ENCODE results near the gene INKA1.
"Not testable (repeated sequence)": the region's sequence is repeated elsewhere in the genome, so short reads cannot be mapped to it uniquely, and the experiment has no call there.

INKA1 gene

DNA sequence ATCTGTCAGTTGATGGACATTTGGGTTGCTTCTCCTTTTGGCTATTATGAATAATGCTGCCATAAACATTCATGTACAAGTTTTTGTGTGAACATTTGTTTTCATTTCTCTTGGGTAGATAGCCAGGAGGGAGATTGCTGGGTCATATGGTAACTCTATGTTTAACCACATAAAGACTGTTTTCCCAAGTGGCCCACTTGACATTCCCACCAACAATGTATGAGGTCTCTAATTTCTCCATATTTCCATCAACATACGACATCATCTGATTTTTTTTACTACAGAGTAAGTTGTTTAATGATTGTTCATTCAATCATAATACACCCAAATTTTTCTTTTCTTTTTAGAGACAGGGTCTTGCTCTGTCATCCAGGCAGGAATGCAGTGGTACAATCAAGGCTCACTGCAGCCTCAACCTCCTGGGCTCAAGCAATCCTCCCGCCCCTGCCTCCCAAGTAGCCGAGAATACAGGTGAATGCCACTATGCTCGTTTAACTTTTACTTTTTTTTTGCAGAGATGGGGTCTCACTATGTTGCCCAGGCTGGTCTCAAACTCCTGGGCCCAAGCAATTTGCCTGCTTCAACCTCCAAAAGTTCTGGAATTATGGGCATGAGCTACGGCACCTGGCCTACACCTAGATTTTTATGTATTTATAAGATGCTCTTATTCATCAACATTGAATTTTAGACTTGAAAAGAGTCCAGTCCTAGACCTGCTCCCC is 23.5 kb upstream of the INKA1 start:
- Mint-ChIP-seq H3K27ac (no peak overlapping the region), H3K9me3 (no peaks in the 10 kb centered on the region), H3K4me1 (peaks cover 13% of the 10 kb centered on the region), H3K27me3 (ENCODE audit: low read depth) (no peaks in the 10 kb centered on the region), H3K36me3 (ENCODE audit: low read depth) (peaks cover 33% of the 10 kb centered on the region), H3K4me3 (no peak overlapping the region)
- TF ChIP-seq, protein P1, sequence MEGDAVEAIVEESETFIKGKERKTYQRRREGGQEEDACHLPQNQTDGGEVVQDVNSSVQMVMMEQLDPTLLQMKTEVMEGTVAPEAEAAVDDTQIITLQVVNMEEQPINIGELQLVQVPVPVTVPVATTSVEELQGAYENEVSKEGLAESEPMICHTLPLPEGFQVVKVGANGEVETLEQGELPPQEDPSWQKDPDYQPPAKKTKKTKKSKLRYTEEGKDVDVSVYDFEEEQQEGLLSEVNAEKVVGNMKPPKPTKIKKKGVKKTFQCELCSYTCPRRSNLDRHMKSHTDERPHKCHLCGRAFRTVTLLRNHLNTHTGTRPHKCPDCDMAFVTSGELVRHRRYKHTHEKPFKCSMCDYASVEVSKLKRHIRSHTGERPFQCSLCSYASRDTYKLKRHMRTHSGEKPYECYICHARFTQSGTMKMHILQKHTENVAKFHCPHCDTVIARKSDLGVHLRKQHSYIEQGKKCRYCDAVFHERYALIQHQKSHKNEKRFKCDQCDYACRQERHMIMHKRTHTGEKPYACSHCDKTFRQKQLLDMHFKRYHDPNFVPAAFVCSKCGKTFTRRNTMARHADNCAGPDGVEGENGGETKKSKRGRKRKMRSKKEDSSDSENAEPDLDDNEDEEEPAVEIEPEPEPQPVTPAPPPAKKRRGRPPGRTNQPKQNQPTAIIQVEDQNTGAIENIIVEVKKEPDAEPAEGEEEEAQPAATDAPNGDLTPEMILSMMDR (IDR thresholded peaks at IDR 0.05; ENCODE audit: unreplicated experiment in 3 of 3), result no peak

DNA sequence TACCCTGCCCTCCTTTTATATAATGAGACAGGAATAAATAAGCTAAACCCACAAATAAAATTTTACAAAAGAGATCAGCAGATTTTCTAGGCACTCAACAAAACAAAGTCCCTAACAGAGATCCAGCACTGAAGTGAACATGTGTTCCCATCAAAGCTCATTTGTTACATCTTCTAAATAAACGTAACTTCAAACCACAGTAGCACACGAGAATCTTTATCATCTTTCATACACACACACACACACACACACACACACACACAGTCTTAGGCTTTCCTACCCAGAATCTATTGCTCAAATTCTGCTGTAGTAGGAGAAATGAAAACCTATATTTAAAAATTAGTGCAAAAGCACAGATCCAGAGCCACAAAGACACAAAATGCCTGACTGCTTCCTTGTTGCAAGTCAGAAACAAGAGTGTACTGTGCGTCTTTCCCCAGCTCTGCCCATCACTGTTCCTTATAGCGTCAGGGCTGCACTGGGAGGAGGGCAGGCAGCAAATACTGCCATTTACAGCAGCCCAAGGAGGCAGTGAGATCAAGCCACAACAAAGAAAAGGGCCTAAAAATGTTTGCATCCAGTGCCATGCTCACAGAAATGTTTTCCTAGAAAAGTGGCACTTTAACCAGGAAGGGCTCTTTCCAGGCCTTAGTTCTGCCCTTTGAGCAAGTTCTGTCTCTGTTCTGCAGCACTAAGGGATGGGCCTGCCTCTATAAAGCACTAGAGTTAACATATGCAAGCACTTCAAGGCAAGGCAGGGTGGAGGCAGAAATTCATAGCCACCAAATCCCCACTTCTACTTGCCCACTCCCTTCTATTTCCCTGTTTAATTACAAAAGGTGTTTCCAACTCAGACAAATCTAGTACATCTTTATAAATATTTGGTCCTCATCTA is 22.7 kb upstream of the INKA1 start:
- Mint-ChIP-seq H3K4me3 (no peak overlapping the region), H3K27ac (peak overlapping the region in 2 of 3 experiments; percentile 33 to 51), H3K36me3 (ENCODE audit: low read depth) (peaks cover 32% of the 10 kb centered on the region), H3K9me3 (no peaks in the 10 kb centered on the region), H3K4me1 (peaks cover 19% of the 10 kb centered on the region), H3K27me3 (ENCODE audit: low read depth) (no peaks in the 10 kb centered on the region)
- TF ChIP-seq, protein P1 (IDR thresholded peaks at IDR 0.05; ENCODE audit: unreplicated experiment in 3 of 3), result no peak

DNA sequence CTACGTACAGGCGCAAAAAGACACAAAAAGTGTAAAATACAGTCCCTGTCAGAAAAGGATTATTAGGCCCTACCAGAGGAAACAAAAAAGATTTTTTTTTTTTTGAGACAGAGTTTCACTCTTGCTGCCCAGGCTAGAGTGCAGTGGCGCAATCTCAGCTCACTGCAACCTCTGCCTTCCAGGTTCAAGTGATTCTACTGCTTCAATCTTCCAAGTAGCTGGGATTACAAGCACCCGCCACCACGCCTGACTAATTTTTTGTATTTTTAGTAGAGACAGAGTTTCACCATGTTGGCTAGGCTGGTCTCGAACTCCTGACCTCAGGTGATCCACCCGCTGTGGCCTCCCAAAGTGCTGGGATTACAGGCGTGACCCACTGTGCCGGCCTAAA is 22.1 kb upstream of the INKA1 start:
- H3K27ac Mint-ChIP-seq, result peak overlapping the region in 2 of 3 experiments; percentile 46 to 51

DNA sequence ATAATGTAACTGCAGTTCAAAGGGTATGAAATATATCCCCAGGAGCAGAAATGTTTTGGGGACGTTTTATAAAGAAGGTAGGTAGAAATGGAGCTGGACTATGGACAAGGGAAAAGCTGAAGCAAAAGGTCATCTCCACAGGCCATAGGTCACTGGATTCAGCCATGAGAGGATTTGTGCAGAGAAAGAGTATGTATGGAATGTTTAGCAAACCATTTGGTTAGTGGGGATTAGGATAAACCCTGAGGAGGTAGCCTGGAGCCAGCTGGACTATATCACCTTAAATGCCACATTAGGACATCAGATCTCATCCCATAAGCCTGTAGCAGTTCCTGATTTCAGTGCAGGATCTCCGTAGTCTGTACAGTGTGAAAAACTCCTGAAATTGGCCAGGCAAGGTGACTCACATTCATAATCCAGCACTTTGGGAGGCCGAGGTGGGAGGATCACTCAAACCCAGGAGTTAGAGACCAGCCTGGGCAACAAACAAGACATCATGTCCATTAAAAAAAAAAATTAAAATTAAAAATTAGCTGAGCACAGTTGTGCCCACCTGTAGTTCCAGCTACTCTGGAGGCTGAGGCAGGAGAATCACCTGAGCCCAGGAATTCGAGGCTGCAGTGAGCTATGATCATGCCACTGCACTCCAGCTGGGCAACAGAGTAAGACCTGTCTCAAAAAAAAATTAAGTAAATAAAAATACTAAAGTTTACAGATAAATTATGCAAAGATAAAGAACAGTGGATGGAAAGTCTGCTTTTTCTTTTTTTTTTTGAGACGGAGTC is 21.5 kb upstream of the INKA1 start:
- TF ChIP-seq, protein P1 (IDR thresholded peaks at IDR 0.05; ENCODE audit: unreplicated experiment in 3 of 3), result no peak

More for the DNA sequence above, 22.1 kb upstream of the INKA1 start:
- peaks cover 36% of the 10 kb centered on the region for H3K36me3 Mint-ChIP-seq (ENCODE audit: low read depth)
- H3K4me1 Mint-ChIP-seq, result peaks cover 24% of the 10 kb centered on the region
- H3K4me3 Mint-ChIP-seq, result peak overlapping the region in 1 of 3 experiments; percentile 71
- H3K27me3 Mint-ChIP-seq (ENCODE audit: low read depth); H3K9me3 Mint-ChIP-seq: not testable (repeated sequence)

DNA sequence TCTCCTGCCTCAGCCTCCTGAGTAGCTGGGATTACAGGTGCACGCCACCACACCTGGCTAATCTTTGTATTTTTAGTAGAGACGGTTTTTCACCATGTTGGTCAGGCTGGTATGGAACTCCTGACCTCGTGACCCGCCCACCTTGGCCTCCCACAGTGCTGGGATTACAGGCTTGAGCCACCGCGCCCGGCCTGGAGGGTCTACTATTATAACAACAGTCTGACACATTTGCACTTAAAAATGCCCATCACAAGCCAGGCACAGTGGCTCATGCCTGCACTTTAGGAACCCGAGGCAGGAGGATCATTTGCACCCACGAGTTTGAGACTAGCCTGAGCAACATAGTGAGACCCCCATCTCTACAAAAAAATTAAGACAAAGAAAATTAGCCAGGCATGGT is 20.8 kb upstream of the INKA1 start:
- H3K27me3 Mint-ChIP-seq (ENCODE audit: low read depth); H3K9me3 Mint-ChIP-seq; H3K27ac Mint-ChIP-seq: not testable (repeated sequence)
- peaks cover 24% of the 10 kb centered on the region for H3K4me1 Mint-ChIP-seq
- H3K4me3 Mint-ChIP-seq, result peak overlapping the region; percentile 30 to 60 (median 45)
- H3K36me3 Mint-ChIP-seq (ENCODE audit: low read depth), result peaks cover 30% of the 10 kb centered on the region

More for the DNA sequence above, 21.5 kb upstream of the INKA1 start:
- Mint-ChIP-seq H3K4me1 (peaks cover 24% of the 10 kb centered on the region), H3K4me3 (peak overlapping the region; percentile 17 to 71 (median 21)), H3K27me3 (ENCODE audit: low read depth) (no peaks in the 10 kb centered on the region), H3K36me3 (ENCODE audit: low read depth) (peaks cover 35% of the 10 kb centered on the region), H3K27ac (peak overlapping the region; percentile 8 to 51 (median 46)), H3K9me3 (no peaks in the 10 kb centered on the region)

DNA sequence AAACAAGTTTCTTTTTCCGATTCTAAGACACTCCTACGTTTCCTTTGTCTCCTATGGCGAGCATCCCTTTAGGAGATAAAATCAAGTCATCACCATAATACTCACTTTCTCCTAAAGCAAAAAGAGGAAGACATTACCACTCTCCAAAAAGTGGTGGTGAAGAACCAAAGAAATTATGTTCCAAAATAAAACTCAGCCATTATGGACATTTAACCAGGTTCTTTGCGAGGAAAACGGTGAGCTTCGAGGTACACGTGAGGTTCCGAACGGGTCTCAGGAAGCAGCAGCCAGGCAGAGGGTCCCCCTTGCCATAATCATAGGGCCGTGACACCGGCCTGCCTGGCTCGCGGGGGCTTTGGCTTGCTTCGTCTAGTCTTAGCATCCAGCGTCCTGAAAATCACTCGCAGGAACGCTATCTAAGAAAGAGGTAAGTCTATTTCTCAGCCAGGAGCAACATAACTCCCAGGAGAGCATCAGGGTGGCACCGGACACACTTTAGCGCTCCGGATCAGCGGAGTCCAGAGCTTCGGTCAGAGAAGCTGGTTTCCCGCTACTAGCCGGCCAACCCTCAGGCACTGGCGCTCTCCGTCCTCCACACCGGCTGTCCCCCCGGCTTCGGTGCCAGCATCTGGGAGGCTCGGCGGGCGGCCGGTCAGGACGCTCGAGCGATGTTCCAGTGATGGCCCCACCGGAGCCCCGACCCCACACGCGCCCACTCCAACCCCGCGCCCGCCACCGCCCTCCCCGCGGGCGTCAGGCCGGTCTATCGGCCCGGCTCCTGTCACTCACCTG is 17.3 kb upstream of the INKA1 start:
- peaks cover 16% of the 10 kb centered on the region for H3K4me1 Mint-ChIP-seq
- peak overlapping the region; percentile 70 to 92 (median 86) for H3K27ac Mint-ChIP-seq
- H3K4me3 Mint-ChIP-seq, result peak overlapping the region; percentile 90 to 94 (median 93)
- peaks cover 4% of the 10 kb centered on the region for H3K27me3 Mint-ChIP-seq (ENCODE audit: low read depth)
- TF ChIP-seq, protein P1 (IDR thresholded peaks at IDR 0.05; ENCODE audit: unreplicated experiment in 3 of 3), result no peak
- H3K36me3 Mint-ChIP-seq (ENCODE audit: low read depth), result peaks cover 15% of the 10 kb centered on the region
- H3K9me3 Mint-ChIP-seq, result no peaks in the 10 kb centered on the region
